Tibial nerve (tissue), 4 donors: Measurements from ENCODE around the gene PRRC2B.

ENCODE experiments used
- CTCF ChIP-seq, 5 experiments: fragments of 200-600 bp in 3 of 5; fragments of 450-650 bp in 2 of 5; sonication (generic) in 3 of 5; IDR thresholded peaks; one replicate each; pipeline ENCODE4 v1.5.1; 2016 to 2019; ENCODE audit warnings: antibody characterized with exemption in 5 of 5, mild to moderate bottlenecking in 3 of 5, moderate library complexity in 2 of 5
- EP300 ChIP-seq, 2 donors: sonication (generic); formaldehyde crosslinking; IDR thresholded peaks; one replicate each; pipeline ENCODE4 v1.6.1; 2017; ENCODE audit warnings: antibody characterized with exemption in 2 of 2, mild to moderate bottlenecking in 1 of 2
- POLR2A ChIP-seq, 2 donors: fragments of 450-650 bp; IDR thresholded peaks; one replicate each; pipeline ENCODE4 v1.6.1; 2017; ENCODE audit warnings: antibody characterized with exemption in 2 of 2, mild to moderate bottlenecking in 2 of 2, moderate library complexity in 2 of 2

GRCh38 chr9:131386281-131386680 is 7.6 kb upstream of the PRRC2B start:
- TF ChIP-seq CTCF (IDR thresholded peaks at IDR 0.05): peak in 1 of 5 experiments; percentile 12
- no peak for TF ChIP-seq EP300 (IDR thresholded peaks at IDR 0.05)
- TF ChIP-seq POLR2A (IDR thresholded peaks at IDR 0.05): no peak
